Kidney (tissue), 14 donors: ENCODE data around the gene PIGT. TPM values are rescaled to one million over a fixed set of nuclear protein-coding genes. Genes with fewer than 3 reads are reported as not detected.

ENCODE experiments used
- DNase-seq, 5 donors: peaks; one replicate each; pipeline ENCODE4 v3.0.0-alpha.2; 2013 to 2020
- FAIRE-seq: peaks from 2 replicates; lab custom pipeline; 2012; peaks lifted over from hg19 to GRCh38; lab: Jason Lieb, UNC
- H3K27ac ChIP-seq, 2 donors: one replicate each; pipeline ENCODE4 v1.7.0; 2013; ENCODE audit warnings: low read depth in 2 of 2, low read length in 2 of 2, inconsistent platforms in 1 of 2
- H3K27me3 ChIP-seq: one replicate; pipeline ENCODE4 v1.7.1; 2013; ENCODE audit warnings: low read length, inconsistent platforms; ENCODE audit not compliant: control insufficient read depth, insufficient read depth
- H3K36me3 ChIP-seq, 3 donors: one replicate each; pipeline versions ENCODE4 v1.7.0 to v1.7.1; 2013; ENCODE audit warnings: low read length in 3 of 3, control low read depth in 1 of 3, inconsistent platforms in 1 of 3; ENCODE audit not compliant: insufficient read depth in 3 of 3, control insufficient read depth in 2 of 3
- H3K4me1 ChIP-seq, 3 donors: one replicate each; pipeline versions ENCODE4 v1.7.0 to v1.7.1; 2013; ENCODE audit warnings: low read length in 3 of 3, inconsistent platforms in 1 of 3, low read depth in 1 of 3; ENCODE audit not compliant: control insufficient read depth in 2 of 3, insufficient read depth in 2 of 3
- H3K4me3 ChIP-seq, 3 donors: one replicate each; pipeline versions ENCODE4 v1.7.0 to v1.8.1; 2013; ENCODE audit warnings: low read length in 3 of 3, control low read depth in 1 of 3, inconsistent platforms in 1 of 3
- H3K9ac ChIP-seq, 3 donors: one replicate each; pipeline versions ENCODE4 v1.7.0 to v1.7.1; 2013; ENCODE audit warnings: low read length in 3 of 3, control low read depth in 1 of 3, inconsistent platforms in 1 of 3
- H3K9me3 ChIP-seq, 3 donors: one replicate each; pipeline versions ENCODE4 v1.7.0 to v1.7.1; 2013; ENCODE audit warnings: low read length in 3 of 3, control low read depth in 1 of 3, inconsistent platforms in 1 of 3; ENCODE audit not compliant: control insufficient read depth in 2 of 3, insufficient read depth in 1 of 3
- intact Hi-C: fragments of 100-400 bp; cut with DNase I; formaldehyde crosslinking; loops from one replicate; pipeline ENCODE4 v1.11.1; 2022
- polyA plus RNA-seq: library from polyadenylated mRNA; stranded (reverse); fragments of 350-450 nt; fragmentation: Illumina TruSeq; extraction: RNeasy Lipid Tissue Mini Kit (QIAGEN cat#74804); gene quantifications from one replicate; pipeline ENCODE4 v1.2.3, GENCODE V29; 2014; ENCODE audit warnings: low read depth, low replicate concordance; ENCODE audit not compliant: insufficient read depth
- total RNA-seq: library from RNA; stranded (reverse); fragmentation: NEBNext Ultra II Directional; extraction: Animal tissue kit (Norgen Biotek cat#: 25700); gene quantifications from one replicate; pipeline ENCODE4 v1.2.1, GENCODE V29; 2021
- TF ChIP-seq, protein P1 (sequence below): IDR thresholded peaks from 3 replicates; pipeline ENCODE4 v1.5.1; 2012; ENCODE audit warnings: mild to moderate bottlenecking, moderate library complexity, borderline replicate concordance; ENCODE audit not compliant: insufficient read depth; ENCODE audit errors: extremely low read depth
- donor health status: control.
- donor health status: control.
- donor health status: control.
- donor health status: control.
- donor health status: control.
- donor health status: DM: yes; HTN: yes; CAD: no.
- donor health status: Normal renal cell carcinoma (clear cell type).

The PIGT gene
- total and polyA plus RNA-seq, 2 donors from 2014 or later, result 90.9 to 95.0 TPM

DNA sequence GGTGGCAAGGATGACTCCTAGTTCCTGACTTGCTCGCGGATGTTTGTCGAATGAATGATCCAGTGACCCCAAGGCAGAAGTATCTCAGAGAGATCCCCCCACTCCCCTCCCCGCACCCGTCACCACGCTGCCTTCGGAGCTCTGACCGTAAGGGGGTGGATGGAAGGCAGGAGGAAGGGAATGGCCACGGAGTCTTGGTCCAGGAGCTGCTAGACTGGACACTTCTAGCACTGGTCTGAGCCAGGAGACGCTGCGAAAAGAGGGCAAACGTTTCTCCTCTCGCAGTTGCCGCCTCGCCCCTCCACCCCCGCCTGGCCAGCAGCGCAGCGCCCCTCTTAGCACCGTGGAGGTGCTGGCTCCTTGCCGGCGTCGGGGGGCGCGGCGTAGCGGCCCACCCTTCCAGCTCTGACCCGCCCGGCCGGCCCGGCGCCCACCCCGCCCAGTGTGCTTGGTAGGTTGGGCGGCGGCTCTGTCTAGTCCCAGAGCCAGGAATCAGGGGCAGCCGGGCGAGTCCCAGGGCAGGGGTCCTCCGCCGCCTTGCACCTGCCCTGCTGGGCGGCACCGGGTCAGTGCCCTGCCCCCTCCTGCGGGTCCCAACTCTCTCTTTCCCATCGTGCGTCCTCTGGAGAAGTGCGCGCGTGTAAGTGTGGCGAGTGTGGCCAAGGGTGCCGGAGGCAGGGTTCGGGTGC, 10.2 kb upstream of the PIGT start:
- H3K27me3 ChIP-seq, result no peaks in the 10 kb centered on the region
- DNase-seq, result peak; percentile 24 to 78 (median 49)
- no peaks in the 10 kb centered on the region for H3K9me3 ChIP-seq
- H3K27ac ChIP-seq, result peak overlapping the region; percentile 63 to 83
- peak overlapping the region; percentile 12 to 77 (median 55) for H3K4me3 ChIP-seq
- TF ChIP-seq, protein P1, sequence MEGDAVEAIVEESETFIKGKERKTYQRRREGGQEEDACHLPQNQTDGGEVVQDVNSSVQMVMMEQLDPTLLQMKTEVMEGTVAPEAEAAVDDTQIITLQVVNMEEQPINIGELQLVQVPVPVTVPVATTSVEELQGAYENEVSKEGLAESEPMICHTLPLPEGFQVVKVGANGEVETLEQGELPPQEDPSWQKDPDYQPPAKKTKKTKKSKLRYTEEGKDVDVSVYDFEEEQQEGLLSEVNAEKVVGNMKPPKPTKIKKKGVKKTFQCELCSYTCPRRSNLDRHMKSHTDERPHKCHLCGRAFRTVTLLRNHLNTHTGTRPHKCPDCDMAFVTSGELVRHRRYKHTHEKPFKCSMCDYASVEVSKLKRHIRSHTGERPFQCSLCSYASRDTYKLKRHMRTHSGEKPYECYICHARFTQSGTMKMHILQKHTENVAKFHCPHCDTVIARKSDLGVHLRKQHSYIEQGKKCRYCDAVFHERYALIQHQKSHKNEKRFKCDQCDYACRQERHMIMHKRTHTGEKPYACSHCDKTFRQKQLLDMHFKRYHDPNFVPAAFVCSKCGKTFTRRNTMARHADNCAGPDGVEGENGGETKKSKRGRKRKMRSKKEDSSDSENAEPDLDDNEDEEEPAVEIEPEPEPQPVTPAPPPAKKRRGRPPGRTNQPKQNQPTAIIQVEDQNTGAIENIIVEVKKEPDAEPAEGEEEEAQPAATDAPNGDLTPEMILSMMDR, result no peak
- no peak for FAIRE-seq
- peaks cover 0 to 2% (median 0%) of the 10 kb centered on the region in 3 donors for H3K36me3 ChIP-seq
- peak overlapping the region in 2 of 3 donors; percentile 45 to 67 for H3K9ac ChIP-seq
- H3K4me1 ChIP-seq, result peaks cover 0 to 6% (median 0%) of the 10 kb centered on the region in 3 donors
- intact Hi-C loops, result no loop called here

DNA sequence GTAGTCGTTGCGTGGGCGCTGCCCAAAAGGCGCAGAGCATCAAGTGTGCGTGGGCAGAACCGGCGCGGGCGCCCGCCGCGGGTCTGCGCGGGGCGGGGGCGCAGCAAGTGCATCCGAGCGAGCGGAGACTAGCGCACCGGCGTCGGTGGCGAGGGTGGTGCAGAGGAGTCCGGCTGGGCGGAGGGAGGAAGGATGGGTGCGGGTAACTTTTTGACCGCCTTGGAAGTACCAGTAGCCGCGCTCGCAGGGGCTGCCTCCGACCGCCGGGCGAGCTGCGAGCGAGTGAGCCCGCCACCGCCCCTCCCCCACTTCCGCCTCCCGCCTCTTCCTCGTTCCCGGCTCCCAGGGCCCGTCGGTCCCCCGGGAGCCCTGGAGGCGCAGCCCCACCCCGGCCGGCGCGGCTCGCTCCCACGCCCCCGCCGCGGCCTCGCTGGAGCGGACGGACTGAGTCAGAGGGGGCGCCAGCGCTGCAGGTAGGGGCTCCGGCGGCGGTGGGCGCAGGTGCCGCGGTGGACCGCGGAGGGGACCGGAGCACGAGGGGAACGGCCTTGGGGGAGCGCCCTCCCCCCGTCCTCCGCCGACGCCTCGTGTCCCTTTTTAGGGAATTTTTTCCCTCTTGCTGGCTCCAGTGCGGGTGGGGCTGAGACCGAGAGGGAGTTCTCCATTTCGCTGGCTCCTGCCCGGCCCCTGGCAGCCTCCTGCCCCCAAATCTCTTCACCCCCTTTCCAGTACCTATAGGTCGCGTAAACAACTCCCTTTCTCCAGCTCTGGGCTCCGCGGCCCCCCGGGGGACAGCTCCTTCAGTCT, 9.5 kb upstream of the PIGT start:
- peak overlapping the region; percentile 82 to 83 for H3K27ac ChIP-seq
- H3K4me3 ChIP-seq, result peak overlapping the region in 2 of 3 donors; percentile 77 to 78
- intact Hi-C loops, result no loop called here
- peaks cover 0 to 9% (median 0%) of the 10 kb centered on the region in 3 donors for H3K4me1 ChIP-seq
- peak overlapping the region in 2 of 3 donors; percentile 79 to 89 for H3K9ac ChIP-seq
- H3K27me3 ChIP-seq, result no peaks in the 10 kb centered on the region
- FAIRE-seq, result no peak
- H3K9me3 ChIP-seq, result no peaks in the 10 kb centered on the region
- peak in 4 of 5 donors; percentile 47 to 88 (median 73) for DNase-seq
- H3K36me3 ChIP-seq, result peaks cover 0 to 6% (median 0%) of the 10 kb centered on the region in 3 donors
- TF ChIP-seq, protein P1, result no peak

DNA sequence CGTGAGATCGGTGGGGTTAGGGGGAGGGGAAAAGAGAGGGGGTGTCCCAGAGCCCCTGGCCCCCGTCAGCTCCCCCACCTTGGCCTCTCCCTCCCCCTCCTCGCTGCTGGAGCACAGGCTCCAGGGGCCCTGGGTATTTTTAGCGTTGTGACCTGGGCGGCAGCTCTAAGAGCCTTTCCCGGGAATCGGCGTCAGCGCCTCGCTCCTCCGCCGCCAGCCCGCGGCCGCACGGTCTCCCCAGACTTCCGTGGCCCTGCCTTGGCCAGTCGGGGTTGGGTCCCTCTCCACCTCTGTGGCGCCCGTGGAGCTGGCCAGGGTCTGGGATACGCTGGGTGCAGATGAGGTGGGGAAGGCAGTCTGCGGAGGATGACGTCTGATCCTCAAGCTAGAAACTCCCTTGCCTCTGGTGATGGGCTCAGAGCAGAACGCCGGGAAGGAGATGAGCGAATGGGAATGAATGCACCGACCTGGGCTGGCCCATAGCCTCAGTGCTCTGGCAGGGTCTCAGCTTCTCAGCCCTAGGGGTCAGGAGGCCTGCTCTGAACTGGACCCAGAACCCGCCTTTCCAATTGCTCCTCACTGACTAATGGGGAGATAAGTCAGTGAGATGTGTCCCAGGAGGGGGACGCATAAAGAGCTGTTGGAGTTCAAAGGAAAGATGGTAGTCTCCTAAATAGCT, 8.7 kb upstream of the PIGT start:
- Histone ChIP-seq H3K9me3 (no peaks in the 10 kb centered on the region), H3K9ac (peak overlapping the region in 2 of 3 donors; percentile 79 to 89), H3K4me3 (peak overlapping the region in 2 of 3 donors; percentile 77 to 78), H3K36me3 (peaks cover 0 to 6% (median 0%) of the 10 kb centered on the region in 3 donors), H3K4me1 (peaks cover 0 to 9% (median 0%) of the 10 kb centered on the region in 3 donors), H3K27ac (peak overlapping the region; percentile 82 to 83), H3K27me3 (no peaks in the 10 kb centered on the region)
- intact Hi-C loops, result no loop called here
- FAIRE-seq, result no peak
- peak in 4 of 5 donors; percentile 36 to 70 (median 50) for DNase-seq
- TF ChIP-seq, protein P1, result no peak
